ENCODE measurements around the gene TLR5.

The TLR5 gene

DNA sequence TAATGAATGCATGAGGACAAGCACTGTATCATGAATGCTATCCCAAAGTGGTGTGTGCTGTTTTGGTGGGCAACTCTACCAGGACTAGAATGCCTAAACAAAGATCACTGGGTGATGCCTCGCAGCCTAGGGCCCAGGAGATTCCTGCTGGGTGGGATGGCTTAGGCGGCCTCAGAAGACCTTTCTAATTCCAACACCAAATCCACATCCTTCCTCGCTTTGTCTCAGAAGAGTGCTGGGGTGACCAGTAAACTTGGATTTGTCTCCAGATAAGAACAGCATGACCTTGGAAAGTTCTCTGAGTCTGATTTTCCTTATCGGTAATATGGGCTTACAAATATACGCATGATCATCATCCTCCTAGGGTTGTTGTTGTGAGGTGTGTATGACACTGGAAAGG lies 76.6 kb downstream of the TLR5 start:
- DNase-seq (ENCODE audit: low spot score): no peak

DNA sequence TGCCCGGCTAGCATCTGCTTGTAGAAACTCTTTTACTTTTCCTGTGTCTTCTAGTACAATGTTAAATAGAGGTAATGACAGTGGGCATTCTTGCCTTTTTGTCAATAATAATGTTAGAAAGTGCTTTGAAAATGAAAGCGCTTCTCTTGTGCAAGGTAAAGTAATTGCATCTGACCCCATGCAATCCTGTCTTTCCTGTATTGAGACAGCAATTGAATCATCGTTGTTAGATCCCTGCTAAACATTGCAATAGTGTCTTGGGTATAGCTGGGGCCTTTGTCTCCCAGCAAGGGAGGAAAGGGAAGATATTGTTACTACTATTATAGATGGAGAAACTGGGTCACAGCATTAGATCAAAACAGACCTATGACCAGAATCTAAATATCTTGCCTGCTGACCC lies 80.9 kb downstream of the TLR5 start:
- DNase-seq (ENCODE audit: low spot score): no peak

DNA sequence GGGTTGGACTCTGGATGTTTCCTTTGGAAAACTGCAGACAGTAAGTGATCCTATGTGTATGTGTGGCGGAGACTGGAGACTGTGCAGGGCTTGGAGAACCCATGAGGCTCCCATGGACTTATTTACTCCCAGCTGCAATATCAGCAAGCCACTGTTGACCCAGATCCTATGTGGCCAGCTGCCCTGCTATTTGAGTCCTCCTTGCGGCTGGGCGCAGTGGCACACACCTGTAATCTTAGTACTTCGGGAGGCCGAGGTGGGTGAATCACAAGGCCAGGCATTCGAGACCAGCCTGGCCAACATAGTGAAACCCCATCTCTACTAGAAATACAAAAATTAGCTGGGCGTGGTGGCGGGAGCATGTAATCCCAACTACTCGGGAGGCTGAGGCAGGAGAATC lies 83.5 kb downstream of the TLR5 start:
- no peak for DNase-seq (ENCODE audit: low spot score)

Data from AG08395 (cell line).